Activated effector memory CD4-positive, alpha-beta T cell treated with Interleukin-2 at 50 U/mL for 16 hours (primary cell): ENCODE results near the gene CNOT10.
"Not testable (repeated sequence)": the region's sequence is repeated elsewhere in the genome, so short reads cannot be mapped to it uniquely, and the experiment has no call there.

Experiments
- DNase-seq: peaks from one replicate; pipeline ENCODE4 v3.0.0-alpha.2; 2020

CNOT10 gene

DNA sequence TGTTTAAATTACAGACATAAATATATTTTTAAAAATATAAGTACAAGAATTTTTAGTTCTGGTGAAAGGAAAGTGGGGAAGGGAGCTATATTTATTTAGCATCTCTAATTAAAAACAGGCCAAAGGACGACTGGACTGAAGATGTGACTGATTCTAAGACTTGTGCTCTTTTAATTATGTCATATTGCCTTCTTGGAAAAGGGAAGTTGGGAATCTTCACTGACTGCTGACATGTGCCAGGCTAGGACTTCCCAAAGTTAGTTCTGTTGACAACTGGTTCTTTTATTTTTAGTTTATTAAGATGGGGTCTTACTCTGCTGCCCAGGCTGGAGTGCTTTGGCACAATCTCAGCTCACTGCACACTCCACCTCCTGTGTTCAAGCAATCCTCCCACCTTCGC lies 13.5 kb downstream of the CNOT10 start:
- no peak for DNase-seq

DNA sequence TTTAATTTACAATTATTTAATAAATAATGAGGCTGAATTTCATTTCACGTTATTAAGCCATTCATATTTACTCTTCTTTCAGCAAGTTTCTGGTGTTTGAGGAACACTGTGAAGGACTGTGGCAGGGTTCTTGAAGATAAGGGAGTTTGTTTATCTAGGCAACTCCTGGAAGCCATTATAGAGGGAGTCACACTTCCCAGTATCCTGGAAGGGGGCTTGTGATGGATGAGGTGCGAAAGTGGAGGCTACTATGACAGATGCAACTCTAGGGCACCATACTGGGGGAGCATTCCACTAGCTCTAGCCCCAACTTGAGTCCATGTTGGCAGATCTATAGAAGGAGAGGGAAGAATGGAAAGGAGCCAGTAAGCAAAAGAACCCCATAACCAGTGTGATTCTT lies 14.4 kb downstream of the CNOT10 start:
- DNase-seq, result no peak

GRCh38 chr3:32700244-32700643 lies 15.3 kb downstream of the CNOT10 start:
- no peak for DNase-seq

- DNase-seq, result no peak
Observed at GRCh38 chr3:32703491-32703972, 18.5 kb downstream of the CNOT10 start.

GRCh38 chr3:32705232-32705631 lies 20.2 kb downstream of the CNOT10 start:
- no peak for DNase-seq

DNA sequence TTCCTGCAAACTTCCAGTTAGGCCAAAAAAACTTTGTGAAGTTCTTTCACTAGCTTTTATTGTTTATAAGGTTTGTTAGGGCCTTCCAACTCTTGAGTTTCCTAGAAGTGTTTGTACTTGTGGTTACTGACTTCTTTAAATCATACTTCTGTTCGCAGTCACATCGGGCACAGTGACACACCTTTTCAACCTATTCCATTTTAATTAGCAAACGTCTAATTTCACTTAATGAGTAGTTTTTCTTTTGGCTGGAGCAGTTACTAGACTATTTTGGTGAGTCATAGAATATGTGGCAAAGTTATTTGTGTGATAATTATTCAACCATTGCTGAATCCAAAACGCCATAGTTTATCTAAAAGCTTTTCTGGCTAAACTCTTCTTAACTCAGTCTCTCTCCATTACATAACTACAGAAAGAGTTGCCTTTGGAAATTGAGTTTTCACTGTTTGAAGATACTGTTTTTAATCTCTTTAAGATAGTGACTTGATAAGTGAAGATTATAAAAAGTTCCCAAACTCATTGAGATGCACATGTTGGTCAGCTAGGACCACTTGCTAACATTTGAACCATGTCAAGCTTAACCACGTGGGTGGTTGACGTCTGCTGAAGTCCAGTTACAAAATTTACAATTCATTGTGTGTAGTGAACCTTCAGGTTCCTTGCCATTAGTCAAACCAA lies 21.5 kb downstream of the CNOT10 start:
- DNase-seq, result no peak

- DNase-seq, result no peak
Observed at GRCh38 chr3:32707026-32707370, 22.0 kb downstream of the CNOT10 start.

GRCh38 chr3:32708672-32709283 lies 23.8 kb downstream of the CNOT10 start:
- no peak for DNase-seq

GRCh38 chr3:32709346-32709745 lies 24.4 kb downstream of the CNOT10 start:
- DNase-seq, result no peak

- DNase-seq, result no peak
Observed at GRCh38 chr3:32712506-32713055, 27.6 kb downstream of the CNOT10 start.

- DNase-seq, result no peak
Observed at GRCh38 chr3:32713181-32713580, 28.2 kb downstream of the CNOT10 start.

DNA sequence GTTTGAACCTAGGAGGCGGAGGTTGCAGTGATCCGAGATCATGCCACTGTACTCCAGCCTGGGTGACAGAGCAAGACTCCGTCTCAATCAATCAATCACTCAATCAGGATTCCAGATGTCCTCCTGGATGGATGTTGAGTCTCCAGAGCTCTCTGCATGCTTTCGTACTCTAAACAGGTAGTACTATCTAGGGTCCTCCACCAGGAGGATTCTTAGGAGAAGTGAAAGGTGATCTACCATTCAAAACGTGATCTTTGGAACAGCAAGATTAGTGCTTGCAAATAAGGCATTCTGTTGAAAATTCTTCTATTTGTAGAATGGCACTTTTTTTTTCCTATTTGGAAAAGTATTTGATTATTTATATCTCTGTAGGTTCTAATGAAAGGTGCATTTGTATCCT lies 34.3 kb downstream of the CNOT10 start:
- DNase-seq, result no peak

DNA sequence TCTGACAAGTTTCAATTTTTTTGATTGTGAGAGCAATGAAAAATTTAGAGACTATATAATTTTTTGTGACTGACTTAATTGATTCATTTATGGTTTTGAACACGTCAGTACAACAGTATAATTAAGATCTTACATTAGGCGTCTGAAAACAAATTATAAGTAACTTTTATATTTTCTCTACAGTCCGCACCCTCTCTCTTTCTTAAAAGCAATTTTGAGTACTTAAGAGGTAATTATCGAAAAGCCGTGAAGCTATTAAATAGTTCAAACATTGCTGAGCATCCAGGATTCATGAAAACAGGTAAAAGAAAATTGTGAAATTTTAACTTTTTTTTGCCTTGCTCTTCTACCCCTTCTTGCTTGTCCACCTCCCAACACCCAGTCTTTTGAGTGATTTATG lies 34.9 kb downstream of the CNOT10 start:
- DNase-seq, result no peak

- no peak for DNase-seq
Observed at GRCh38 chr3:32725721-32726120, 40.7 kb downstream of the CNOT10 start.

DNA sequence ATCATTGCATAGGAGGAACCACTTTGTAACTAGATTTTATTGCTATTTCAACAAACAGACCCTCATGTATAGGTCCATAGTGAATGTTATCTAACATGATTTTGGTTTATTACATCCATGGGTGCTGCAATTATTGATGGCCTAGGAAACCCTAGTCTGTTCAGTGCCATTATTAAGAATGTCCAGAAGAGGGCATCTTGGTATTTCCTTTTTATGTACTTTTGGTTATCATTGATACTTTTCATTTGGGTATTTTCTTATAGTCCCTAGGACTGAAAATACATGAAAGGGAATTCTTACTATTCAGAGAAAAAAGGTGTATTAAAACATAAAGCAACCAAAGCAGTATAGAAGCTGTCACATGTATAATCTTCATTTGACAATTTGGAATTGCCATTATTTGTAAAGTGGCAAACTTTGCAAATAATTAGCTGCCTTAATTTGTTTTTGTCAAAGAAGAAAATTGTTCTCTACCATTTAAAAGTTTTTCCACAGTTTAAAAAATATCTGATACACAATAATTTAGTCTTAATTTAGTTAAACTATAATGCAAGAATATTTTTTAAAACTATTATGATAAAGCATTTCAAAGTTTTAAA lies 48.7 kb downstream of the CNOT10 start:
- no peak for DNase-seq

GRCh38 chr3:32734756-32735155 lies 49.8 kb downstream of the CNOT10 start:
- no peak for DNase-seq

DNA sequence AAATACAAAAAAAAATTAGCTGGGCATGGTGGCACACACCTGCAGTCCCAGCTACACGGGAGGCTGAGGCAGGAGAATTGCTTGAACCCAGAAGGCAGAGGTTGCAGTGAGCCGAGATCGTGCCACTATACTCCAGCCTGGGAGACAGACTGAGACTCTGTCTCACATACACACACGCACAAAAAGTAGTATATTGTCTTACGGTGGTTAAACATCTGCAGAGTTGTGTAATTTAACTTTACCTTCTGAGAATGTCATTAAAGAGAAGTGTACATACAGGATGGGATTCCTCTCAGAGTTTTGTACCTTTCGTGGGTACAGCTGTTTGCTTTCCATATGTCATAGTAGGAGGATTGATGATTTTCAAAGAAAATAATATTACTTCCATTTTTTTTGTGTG lies 58.5 kb downstream of the CNOT10 start:
- not testable (repeated sequence) for DNase-seq

GRCh38 chr3:32743934-32744333 lies 58.9 kb downstream of the CNOT10 start:
- no peak for DNase-seq

DNA sequence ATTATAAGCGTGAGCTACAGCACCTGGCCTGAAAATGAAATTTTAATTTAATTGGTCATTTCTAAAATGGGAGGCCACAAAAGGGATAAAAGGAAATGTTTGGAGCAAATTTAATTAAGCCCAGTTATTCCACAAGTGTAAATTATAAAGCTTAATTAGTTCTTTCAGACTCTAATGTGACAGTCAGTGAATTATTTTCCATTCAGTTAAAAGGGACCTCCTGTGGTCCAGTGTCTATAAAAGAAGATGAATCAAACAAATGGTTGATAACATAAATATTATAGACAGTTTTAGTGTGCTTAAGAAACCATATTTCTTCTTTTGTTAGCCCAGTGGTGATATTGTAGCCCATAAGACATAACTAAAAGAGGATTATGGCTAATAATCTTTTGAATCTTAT lies 66.4 kb downstream of the CNOT10 start:
- DNase-seq, result no peak

DNA sequence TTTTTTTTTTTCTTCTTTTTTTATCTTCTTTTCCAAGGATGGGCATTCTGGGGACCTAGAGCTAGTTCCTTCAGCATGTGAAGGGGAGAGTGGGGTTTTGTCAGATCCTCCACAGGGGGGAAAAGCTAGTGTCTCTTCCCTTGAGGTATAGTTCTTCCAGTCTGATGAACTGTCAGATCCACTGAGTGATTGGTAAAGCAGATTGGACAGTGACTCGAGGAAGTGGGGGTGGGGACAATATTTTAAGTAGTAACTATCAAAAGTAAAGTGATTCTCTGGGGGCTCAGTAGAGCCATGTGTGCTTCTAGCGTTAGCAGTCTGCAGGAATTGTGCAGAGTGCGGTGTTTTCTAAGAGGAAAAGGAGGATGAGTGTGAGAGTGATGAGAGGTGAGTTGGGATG lies 70.8 kb downstream of the CNOT10 start:
- no peak for DNase-seq

- no peak for DNase-seq
Observed at GRCh38 chr3:32757618-32758374, 72.8 kb downstream of the CNOT10 start.

GRCh38 chr3:32758375-32758753 lies 73.4 kb downstream of the CNOT10 start:
- DNase-seq, result no peak

GRCh38 chr3:32759342-32759741 lies 74.4 kb downstream of the CNOT10 start:
- no peak for DNase-seq

DNA sequence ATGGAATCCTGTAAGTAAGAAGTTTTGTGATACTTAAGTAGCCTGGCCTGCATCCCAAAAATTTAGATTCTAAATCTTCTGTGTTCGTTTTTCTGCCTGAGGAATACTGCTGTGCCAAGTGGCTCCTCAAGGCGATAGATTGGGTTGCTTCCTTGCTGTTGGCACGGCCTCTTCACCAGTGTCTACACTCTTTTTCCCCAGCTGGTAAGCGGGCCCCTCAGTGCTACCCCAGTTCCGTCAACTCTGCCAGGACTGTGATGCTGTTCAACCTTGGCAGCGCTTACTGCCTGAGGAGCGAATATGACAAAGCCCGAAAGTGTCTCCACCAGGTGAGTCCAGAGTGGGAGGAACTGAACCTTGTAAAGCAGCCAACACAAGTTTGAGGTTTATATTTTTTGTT lies 79.5 kb downstream of the CNOT10 start:
- no peak for DNase-seq
